ENCODE data around the gene FAM78A.

The FAM78A gene

GRCh38 chr9:131281119-131281965 is 5.0 kb upstream of the FAM78A start:
- peaks cover 7% of the 10 kb centered on the region in 2 donors for H3K4me1 ChIP-seq (ENCODE audit: control insufficient read depth in 2 of 2, insufficient read depth in 2 of 2, low read length in 2 of 2)
- peaks cover 18 to 21% of the 10 kb centered on the region in 2 donors for H3K27me3 ChIP-seq (ENCODE audit: control insufficient read depth in 2 of 2, insufficient read depth in 2 of 2, low read length in 2 of 2)
- H3K4me3 ChIP-seq (ENCODE audit: low read length in 2 of 2) = no peak overlapping the region
- H3K36me3 ChIP-seq (ENCODE audit: control insufficient read depth in 2 of 2, insufficient read depth in 2 of 2, low read length in 2 of 2) = no peaks in the 10 kb centered on the region
- no peak overlapping the region for H3K9ac ChIP-seq (ENCODE audit: low read depth in 1 of 2, low read length in 2 of 2)
- no peaks in the 10 kb centered on the region for H3K9me3 ChIP-seq (ENCODE audit: control insufficient read depth in 2 of 2, low read length in 2 of 2)
- no peak overlapping the region for H3K27ac ChIP-seq (ENCODE audit: low read depth in 2 of 2, low read length in 2 of 2)

DNA sequence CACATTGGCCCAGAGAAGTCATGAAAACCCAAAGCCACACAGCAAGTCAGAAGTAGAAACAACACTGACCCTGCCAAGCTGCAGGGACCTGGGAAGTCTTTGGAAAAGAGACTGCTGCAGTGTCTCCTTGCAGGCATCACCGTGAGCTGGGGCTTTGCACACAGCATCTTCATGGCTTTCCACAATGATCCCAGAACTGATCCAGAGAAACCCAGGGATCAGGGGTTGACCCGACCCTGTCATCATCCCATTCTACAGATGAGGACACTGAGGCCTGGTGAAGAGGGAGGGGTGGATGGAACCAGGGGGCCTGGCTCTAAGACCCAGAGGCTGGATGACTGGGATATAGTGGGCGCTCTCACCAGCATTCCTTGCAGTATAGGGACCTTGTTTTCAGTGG is 4.3 kb upstream of the FAM78A start:
- peaks cover 23 to 25% of the 10 kb centered on the region in 2 donors for H3K27me3 ChIP-seq (ENCODE audit: control insufficient read depth in 2 of 2, insufficient read depth in 2 of 2, low read length in 2 of 2)
- no peak overlapping the region for H3K9ac ChIP-seq (ENCODE audit: low read depth in 1 of 2, low read length in 2 of 2)
- no peaks in the 10 kb centered on the region for H3K9me3 ChIP-seq (ENCODE audit: control insufficient read depth in 2 of 2, low read length in 2 of 2)

DNA sequence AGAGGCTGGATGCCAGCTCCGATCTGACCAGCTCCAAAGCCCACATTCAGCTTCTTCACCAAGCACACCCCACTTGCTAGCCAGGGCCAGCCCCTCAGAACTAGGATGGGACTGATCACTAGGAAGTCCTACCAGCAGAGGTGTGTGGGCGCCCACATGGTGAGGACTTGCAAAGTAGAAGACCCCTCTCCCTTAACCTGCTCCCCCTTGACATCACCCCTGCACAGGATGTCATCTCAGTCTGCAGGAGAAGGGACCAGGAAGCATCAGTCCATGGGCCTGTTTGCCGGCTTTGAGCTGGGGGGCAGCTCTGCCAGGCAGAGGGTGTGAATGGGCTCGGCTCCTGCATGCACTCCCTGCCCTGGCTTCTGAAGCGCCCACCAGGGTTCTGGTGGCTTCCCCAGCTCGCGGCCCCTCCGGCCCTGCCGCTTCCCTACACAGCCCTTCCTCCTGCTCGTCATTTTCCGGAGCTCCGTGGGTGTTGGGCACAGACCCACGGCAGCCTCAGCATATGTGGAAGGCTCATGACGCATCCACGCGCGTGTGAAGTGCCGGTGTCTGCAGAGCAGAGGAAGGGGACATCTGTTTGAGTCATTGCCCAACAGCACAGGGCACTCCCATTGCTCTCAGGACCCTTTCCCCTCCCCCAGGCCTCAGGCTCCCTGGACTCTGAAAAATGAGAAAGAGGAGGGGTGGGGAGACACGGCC is 3.7 kb upstream of the FAM78A start:
- H3K36me3 ChIP-seq (ENCODE audit: control insufficient read depth in 2 of 2, insufficient read depth in 2 of 2, low read length in 2 of 2) = no peaks in the 10 kb centered on the region
- H3K4me1 ChIP-seq (ENCODE audit: control insufficient read depth in 2 of 2, insufficient read depth in 2 of 2, low read length in 2 of 2) = peaks cover 7% of the 10 kb centered on the region in 2 donors
- no peaks in the 10 kb centered on the region for H3K9me3 ChIP-seq (ENCODE audit: control insufficient read depth in 2 of 2, low read length in 2 of 2)
- H3K9ac ChIP-seq (ENCODE audit: low read depth in 1 of 2, low read length in 2 of 2) = no peak overlapping the region
- no peak overlapping the region for H3K27ac ChIP-seq (ENCODE audit: low read depth in 2 of 2, low read length in 2 of 2)
- peaks cover 24 to 26% of the 10 kb centered on the region in 2 donors for H3K27me3 ChIP-seq (ENCODE audit: control insufficient read depth in 2 of 2, insufficient read depth in 2 of 2, low read length in 2 of 2)
- H3K4me3 ChIP-seq (ENCODE audit: low read length in 2 of 2) = no peak overlapping the region

More for the DNA sequence above, 4.3 kb upstream of the FAM78A start:
- Histone ChIP-seq H3K4me3 (ENCODE audit: low read length in 2 of 2) (no peak overlapping the region), H3K27ac (ENCODE audit: low read depth in 2 of 2, low read length in 2 of 2) (no peak overlapping the region), H3K36me3 (ENCODE audit: control insufficient read depth in 2 of 2, insufficient read depth in 2 of 2, low read length in 2 of 2) (no peaks in the 10 kb centered on the region), H3K4me1 (ENCODE audit: control insufficient read depth in 2 of 2, insufficient read depth in 2 of 2, low read length in 2 of 2) (peaks cover 7% of the 10 kb centered on the region in 2 donors)

GRCh38 chr9:131279196-131279862 is 3.0 kb upstream of the FAM78A start:
- Histone ChIP-seq H3K27me3 (ENCODE audit: control insufficient read depth in 2 of 2, insufficient read depth in 2 of 2, low read length in 2 of 2) (peaks cover 24 to 29% of the 10 kb centered on the region in 2 donors), H3K27ac (ENCODE audit: low read depth in 2 of 2, low read length in 2 of 2) (no peak overlapping the region), H3K4me1 (ENCODE audit: control insufficient read depth in 2 of 2, insufficient read depth in 2 of 2, low read length in 2 of 2) (peaks cover 7% of the 10 kb centered on the region in 2 donors), H3K9ac (ENCODE audit: low read depth in 1 of 2, low read length in 2 of 2) (no peak overlapping the region), H3K9me3 (ENCODE audit: control insufficient read depth in 2 of 2, low read length in 2 of 2) (no peaks in the 10 kb centered on the region), H3K4me3 (ENCODE audit: low read length in 2 of 2) (no peak overlapping the region), H3K36me3 (ENCODE audit: control insufficient read depth in 2 of 2, insufficient read depth in 2 of 2, low read length in 2 of 2) (no peaks in the 10 kb centered on the region)

DNA sequence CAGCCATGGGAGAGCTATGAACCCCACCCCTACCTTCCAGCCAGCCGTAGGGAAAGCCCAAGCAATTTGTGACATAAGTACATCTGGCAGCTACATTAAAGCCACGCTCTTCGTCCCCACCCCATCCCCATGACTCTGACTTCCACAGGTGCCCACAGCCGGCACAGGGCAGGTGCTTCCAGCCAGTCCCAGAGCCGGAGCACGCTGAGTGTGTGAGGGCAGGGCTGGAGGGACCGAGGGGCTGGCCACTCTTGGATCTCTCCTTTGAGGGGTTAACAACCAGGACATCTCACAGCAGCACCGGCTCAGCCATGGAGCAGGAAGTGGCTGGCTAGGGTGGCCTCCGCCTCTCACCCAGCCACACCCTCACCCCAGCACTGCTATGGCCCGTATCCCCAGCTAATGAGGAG is 2.4 kb upstream of the FAM78A start:
- Histone ChIP-seq H3K27me3 (ENCODE audit: control insufficient read depth in 2 of 2, insufficient read depth in 2 of 2, low read length in 2 of 2) (peaks cover 24 to 29% of the 10 kb centered on the region in 2 donors), H3K27ac (ENCODE audit: low read depth in 2 of 2, low read length in 2 of 2) (no peak overlapping the region), H3K4me1 (ENCODE audit: control insufficient read depth in 2 of 2, insufficient read depth in 2 of 2, low read length in 2 of 2) (peaks cover 7% of the 10 kb centered on the region in 2 donors)

DNA sequence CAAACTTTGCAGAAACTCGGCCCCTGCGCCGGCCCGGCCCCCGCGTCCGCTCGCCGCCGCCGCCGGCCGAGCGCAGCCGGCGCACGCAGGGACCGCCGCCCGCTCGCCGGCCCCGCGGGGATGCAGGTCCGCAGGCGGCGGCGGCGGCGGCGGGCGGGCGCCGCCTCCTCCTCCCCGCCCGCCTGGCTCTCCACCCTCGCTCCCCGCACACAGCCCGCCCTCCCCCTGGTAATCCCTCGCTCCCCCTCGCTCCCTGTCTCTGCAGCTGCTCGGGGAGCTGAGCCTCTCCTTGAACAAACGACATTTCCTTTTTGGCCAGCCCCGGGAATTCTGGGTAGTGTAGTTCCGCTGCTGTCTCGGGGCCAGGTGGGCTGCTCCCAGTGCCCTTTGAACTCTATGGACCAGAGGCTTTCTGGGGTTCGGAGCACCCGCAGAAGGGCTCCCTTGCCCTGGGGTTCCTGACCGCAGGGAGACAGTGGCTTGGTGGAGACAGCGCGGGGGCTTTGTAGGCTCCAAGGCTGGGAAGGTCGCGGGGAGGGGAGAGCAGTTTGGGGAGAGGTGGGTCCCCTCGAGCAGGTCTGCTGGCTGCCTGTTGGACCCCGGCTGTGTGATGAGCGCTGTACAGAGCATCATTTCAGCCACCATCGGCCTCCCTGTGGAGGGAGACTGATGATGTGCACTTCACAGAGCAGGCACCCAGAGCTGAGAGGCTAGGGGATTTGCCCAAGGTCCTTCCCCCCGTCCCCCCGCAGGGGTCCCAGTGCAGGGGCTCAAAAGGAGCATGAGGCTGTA is 1.8 kb upstream of the FAM78A start:
- H3K27ac ChIP-seq (ENCODE audit: low read depth in 2 of 2, low read length in 2 of 2) = peak overlapping the region in 1 of 2 donors; percentile 79

More for the DNA sequence above, 2.4 kb upstream of the FAM78A start:
- no peaks in the 10 kb centered on the region for H3K36me3 ChIP-seq (ENCODE audit: control insufficient read depth in 2 of 2, insufficient read depth in 2 of 2, low read length in 2 of 2)
- no peaks in the 10 kb centered on the region for H3K9me3 ChIP-seq (ENCODE audit: control insufficient read depth in 2 of 2, low read length in 2 of 2)
- H3K9ac ChIP-seq (ENCODE audit: low read depth in 1 of 2, low read length in 2 of 2) = peak overlapping the region in 1 of 2 donors; percentile 14
- H3K4me3 ChIP-seq (ENCODE audit: low read length in 2 of 2) = no peak overlapping the region

GRCh38 chr9:131277287-131277909 is 1.1 kb upstream of the FAM78A start:
- Histone ChIP-seq H3K36me3 (ENCODE audit: control insufficient read depth in 2 of 2, insufficient read depth in 2 of 2, low read length in 2 of 2) (no peaks in the 10 kb centered on the region), H3K9me3 (ENCODE audit: control insufficient read depth in 2 of 2, low read length in 2 of 2) (no peaks in the 10 kb centered on the region), H3K27ac (ENCODE audit: low read depth in 2 of 2, low read length in 2 of 2) (peak overlapping the region in 1 of 2 donors; percentile 79), H3K9ac (ENCODE audit: low read depth in 1 of 2, low read length in 2 of 2) (peak overlapping the region in 1 of 2 donors; percentile 25), H3K4me3 (ENCODE audit: low read length in 2 of 2) (peak overlapping the region; percentile 31 to 46), H3K27me3 (ENCODE audit: control insufficient read depth in 2 of 2, insufficient read depth in 2 of 2, low read length in 2 of 2) (peaks cover 23 to 29% of the 10 kb centered on the region in 2 donors), H3K4me1 (ENCODE audit: control insufficient read depth in 2 of 2, insufficient read depth in 2 of 2, low read length in 2 of 2) (peaks cover 7% of the 10 kb centered on the region in 2 donors)

More for the DNA sequence above, 1.8 kb upstream of the FAM78A start:
- Histone ChIP-seq H3K4me3 (ENCODE audit: low read length in 2 of 2) (peak overlapping the region; percentile 46 to 50), H3K27me3 (ENCODE audit: control insufficient read depth in 2 of 2, insufficient read depth in 2 of 2, low read length in 2 of 2) (peaks cover 24 to 29% of the 10 kb centered on the region in 2 donors), H3K4me1 (ENCODE audit: control insufficient read depth in 2 of 2, insufficient read depth in 2 of 2, low read length in 2 of 2) (peaks cover 7% of the 10 kb centered on the region in 2 donors), H3K9ac (ENCODE audit: low read depth in 1 of 2, low read length in 2 of 2) (peak overlapping the region in 1 of 2 donors; percentile 14), H3K9me3 (ENCODE audit: control insufficient read depth in 2 of 2, low read length in 2 of 2) (no peaks in the 10 kb centered on the region), H3K36me3 (ENCODE audit: control insufficient read depth in 2 of 2, insufficient read depth in 2 of 2, low read length in 2 of 2) (no peaks in the 10 kb centered on the region)

DNA sequence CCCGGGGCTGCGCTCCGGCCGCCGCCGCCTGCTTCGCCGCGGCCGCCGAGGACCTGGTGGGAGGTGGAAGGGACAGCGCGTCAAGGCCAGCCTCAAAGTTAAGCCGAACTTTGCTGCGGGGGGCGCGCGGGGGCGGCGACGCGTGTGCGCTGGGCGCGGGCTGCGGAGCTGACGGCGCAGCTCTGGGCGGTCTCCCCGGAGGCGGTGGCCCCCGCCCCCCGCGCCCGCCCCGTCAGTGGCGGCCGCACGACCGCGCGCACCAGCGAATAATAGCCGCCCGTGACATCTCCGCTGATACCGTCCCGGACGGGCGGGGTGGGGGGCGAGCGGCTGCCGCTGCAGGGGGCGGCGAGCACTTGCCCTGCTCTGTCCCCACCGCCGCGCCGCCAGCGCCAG is 579 bp upstream of the FAM78A start:
- Histone ChIP-seq H3K36me3 (ENCODE audit: control insufficient read depth in 2 of 2, insufficient read depth in 2 of 2, low read length in 2 of 2) (no peaks in the 10 kb centered on the region), H3K9me3 (ENCODE audit: control insufficient read depth in 2 of 2, low read length in 2 of 2) (no peaks in the 10 kb centered on the region), H3K9ac (ENCODE audit: low read depth in 1 of 2, low read length in 2 of 2) (peak overlapping the region in 1 of 2 donors; percentile 65), H3K27me3 (ENCODE audit: control insufficient read depth in 2 of 2, insufficient read depth in 2 of 2, low read length in 2 of 2) (peaks cover 18 to 24% of the 10 kb centered on the region in 2 donors), H3K4me1 (ENCODE audit: control insufficient read depth in 2 of 2, insufficient read depth in 2 of 2, low read length in 2 of 2) (peaks cover 7% of the 10 kb centered on the region in 2 donors), H3K4me3 (ENCODE audit: low read length in 2 of 2) (peak overlapping the region; percentile 31 to 72), H3K27ac (ENCODE audit: low read depth in 2 of 2, low read length in 2 of 2) (peak overlapping the region in 1 of 2 donors; percentile 79)
